HG03354 (cell line): ENCODE measurements around the gene CCNY.
"Not testable (repeated sequence)": the region's sequence is repeated elsewhere in the genome, so short reads cannot be mapped to it uniquely, and the experiment has no call there.

Experiments
- ATAC-seq: cut with Tn5 transposase; IDR thresholded peaks from one replicate; pipeline ENCODE4 v1.9.1; 2021; ENCODE audit warnings: mild to moderate bottlenecking; ENCODE audit not compliant: unreplicated experiment, poor library complexity, severe bottlenecking

The CCNY gene

GRCh38 chr10:35497909-35498308, 161.6 kb downstream of the CCNY start:
- no peak for ATAC-seq

GRCh38 chr10:35498693-35499092, 162.4 kb downstream of the CCNY start:
- peak; percentile 71 for ATAC-seq

GRCh38 chr10:35501923-35502322, 165.6 kb downstream of the CCNY start:
- ATAC-seq, result no peak

GRCh38 chr10:35502692-35503091, 166.4 kb downstream of the CCNY start:
- ATAC-seq, result no peak

GRCh38 chr10:35503578-35503977, 167.3 kb downstream of the CCNY start:
- ATAC-seq, result no peak

- no peak for ATAC-seq
These were observed 167.8 kb downstream of the CCNY start for GRCh38 chr10:35504132-35504531.

- no peak for ATAC-seq
These were observed 169.0 kb downstream of the CCNY start for GRCh38 chr10:35505241-35505873.

- no peak for ATAC-seq
These were observed 170.4 kb downstream of the CCNY start for GRCh38 chr10:35506741-35507140.

- no peak for ATAC-seq
These were observed 171.3 kb downstream of the CCNY start for GRCh38 chr10:35507519-35508109.

GRCh38 chr10:35508647-35509046, 172.3 kb downstream of the CCNY start:
- ATAC-seq, result no peak

- no peak for ATAC-seq
These were observed 174.6 kb downstream of the CCNY start for GRCh38 chr10:35510891-35511290.

- ATAC-seq, result no peak
These were observed 175.3 kb downstream of the CCNY start for GRCh38 chr10:35511647-35512046.

GRCh38 chr10:35516102-35516670, 179.9 kb downstream of the CCNY start:
- ATAC-seq, result no peak

- ATAC-seq, result no peak
These were observed 181.3 kb downstream of the CCNY start for GRCh38 chr10:35517431-35518181.

- not testable (repeated sequence) for ATAC-seq
These were observed 181.9 kb downstream of the CCNY start for GRCh38 chr10:35518187-35518586.

GRCh38 chr10:35520996-35521395, 184.7 kb downstream of the CCNY start:
- ATAC-seq, result no peak

GRCh38 chr10:35523670-35524225, 187.4 kb downstream of the CCNY start:
- ATAC-seq, result peak; percentile 53

- no peak for ATAC-seq
These were observed 190.4 kb downstream of the CCNY start for GRCh38 chr10:35526746-35527145.

- ATAC-seq, result no peak
These were observed 195.8 kb downstream of the CCNY start for GRCh38 chr10:35532141-35532540.

GRCh38 chr10:35533565-35533964, 197.3 kb downstream of the CCNY start:
- ATAC-seq, result no peak
